NOMO-1 (cell line): Measurements from ENCODE around the gene POLR2J.

ENCODE experiments used
- DNase-seq, 2 experiments: peaks; one replicate each; lab custom pipeline; 2025; ENCODE audit not compliant: unreplicated experiment in 2 of 2; lab: John Stamatoyannopoulos, UW

Gene POLR2J

GRCh38 chr7:102444961-102445673 lies 33.6 kb downstream of the POLR2J start:
- no peak for DNase-seq

GRCh38 chr7:102439963-102440795 lies 38.5 kb downstream of the POLR2J start:
- DNase-seq: no peak

GRCh38 chr7:102436118-102436517 lies 42.6 kb downstream of the POLR2J start:
- DNase-seq: no peak

- DNase-seq: no peak
Measured at GRCh38 chr7:102434039-102434486, 44.7 kb downstream of the POLR2J start.

- DNase-seq: peak; percentile 74 to 86
Measured at GRCh38 chr7:102433219-102434038, 45.3 kb downstream of the POLR2J start, which contains the start of gene ORAI2. ORAI2 (plus strand) TSS chr7:102433575; CDS start chr7:102438957, 5,382 bp downstream.

- DNase-seq: no peak
Measured at GRCh38 chr7:102432442-102433218, 46.1 kb downstream of the POLR2J start.

- peak; percentile 68 to 77 for DNase-seq
Measured at GRCh38 chr7:102431617-102432298, 47.0 kb downstream of the POLR2J start.

- DNase-seq: no peak
Measured at GRCh38 chr7:102429141-102429899, 49.4 kb downstream of the POLR2J start.

- DNase-seq: peak; percentile 22 to 51
Measured at GRCh38 chr7:102427019-102427405, 51.7 kb downstream of the POLR2J start.

- DNase-seq: peak; percentile 92 to 94
Measured at GRCh38 chr7:102426268-102427018, 52.3 kb downstream of the POLR2J start.

GRCh38 chr7:102425639-102426267 lies 53.0 kb downstream of the POLR2J start:
- peak; percentile 74 to 83 for DNase-seq

GRCh38 chr7:102424787-102425218 lies 53.9 kb downstream of the POLR2J start:
- peak; percentile 11 to 56 for DNase-seq

GRCh38 chr7:102424129-102424551 lies 54.6 kb downstream of the POLR2J start:
- no peak for DNase-seq
